ENCODE data around the gene NR3C1.

DNA sequence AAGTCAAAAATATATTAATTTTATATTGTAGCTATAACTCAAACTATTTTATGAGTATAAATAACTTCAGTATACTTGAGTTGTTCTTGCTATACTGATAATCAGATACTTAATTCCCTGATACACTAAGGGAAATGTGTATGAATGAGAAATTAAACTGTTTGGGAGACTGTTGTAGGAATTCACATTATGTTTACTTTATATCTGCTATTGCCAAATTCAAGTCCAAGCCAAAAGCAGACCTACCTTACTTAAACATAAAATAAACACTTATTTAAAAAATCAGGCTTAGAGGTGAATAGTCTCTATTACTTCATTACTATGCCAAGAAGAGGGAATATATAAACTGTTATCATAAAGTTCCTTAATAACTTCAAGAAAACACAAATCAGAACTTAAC, 13.2 kb downstream of the NR3C1 start:
- TF ChIP-seq, protein P1, sequence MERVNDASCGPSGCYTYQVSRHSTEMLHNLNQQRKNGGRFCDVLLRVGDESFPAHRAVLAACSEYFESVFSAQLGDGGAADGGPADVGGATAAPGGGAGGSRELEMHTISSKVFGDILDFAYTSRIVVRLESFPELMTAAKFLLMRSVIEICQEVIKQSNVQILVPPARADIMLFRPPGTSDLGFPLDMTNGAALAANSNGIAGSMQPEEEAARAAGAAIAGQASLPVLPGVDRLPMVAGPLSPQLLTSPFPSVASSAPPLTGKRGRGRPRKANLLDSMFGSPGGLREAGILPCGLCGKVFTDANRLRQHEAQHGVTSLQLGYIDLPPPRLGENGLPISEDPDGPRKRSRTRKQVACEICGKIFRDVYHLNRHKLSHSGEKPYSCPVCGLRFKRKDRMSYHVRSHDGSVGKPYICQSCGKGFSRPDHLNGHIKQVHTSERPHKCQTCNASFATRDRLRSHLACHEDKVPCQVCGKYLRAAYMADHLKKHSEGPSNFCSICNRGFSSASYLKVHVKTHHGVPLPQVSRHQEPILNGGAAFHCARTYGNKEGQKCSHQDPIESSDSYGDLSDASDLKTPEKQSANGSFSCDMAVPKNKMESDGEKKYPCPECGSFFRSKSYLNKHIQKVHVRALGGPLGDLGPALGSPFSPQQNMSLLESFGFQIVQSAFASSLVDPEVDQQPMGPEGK (CRISPR knock-in tag; IDR thresholded peaks at IDR 0.05; ENCODE audit: borderline replicate concordance) = no peak
- TF ChIP-seq RARB (CRISPR knock-in tag; IDR thresholded peaks at IDR 0.05) = no peak
- no peak for TF ChIP-seq ZFP30 (CRISPR knock-in tag; IDR thresholded peaks at IDR 0.05)
- TF ChIP-seq SNAI2 (CRISPR knock-in tag; IDR thresholded peaks at IDR 0.05) = no peak
- TF ChIP-seq ZNF8 (CRISPR knock-in tag; IDR thresholded peaks at IDR 0.05) = no peak
- TF ChIP-seq ZFP3 (CRISPR knock-in tag; IDR thresholded peaks at IDR 0.05) = no peak
- TF ChIP-seq, protein P2, sequence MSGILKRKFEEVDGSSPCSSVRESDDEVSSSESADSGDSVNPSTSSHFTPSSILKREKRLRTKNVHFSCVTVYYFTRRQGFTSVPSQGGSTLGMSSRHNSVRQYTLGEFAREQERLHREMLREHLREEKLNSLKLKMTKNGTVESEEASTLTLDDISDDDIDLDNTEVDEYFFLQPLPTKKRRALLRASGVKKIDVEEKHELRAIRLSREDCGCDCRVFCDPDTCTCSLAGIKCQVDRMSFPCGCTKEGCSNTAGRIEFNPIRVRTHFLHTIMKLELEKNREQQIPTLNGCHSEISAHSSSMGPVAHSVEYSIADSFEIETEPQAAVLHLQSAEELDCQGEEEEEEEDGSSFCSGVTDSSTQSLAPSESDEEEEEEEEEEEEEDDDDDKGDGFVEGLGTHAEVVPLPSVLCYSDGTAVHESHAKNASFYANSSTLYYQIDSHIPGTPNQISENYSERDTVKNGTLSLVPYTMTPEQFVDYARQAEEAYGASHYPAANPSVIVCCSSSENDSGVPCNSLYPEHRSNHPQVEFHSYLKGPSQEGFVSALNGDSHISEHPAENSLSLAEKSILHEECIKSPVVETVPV (CRISPR knock-in tag; IDR thresholded peaks at IDR 0.05) = no peak
- TF ChIP-seq ESRRG (CRISPR knock-in tag; IDR thresholded peaks at IDR 0.05) = no peak
- no peak for TF ChIP-seq OSR1 (CRISPR knock-in tag; IDR thresholded peaks at IDR 0.05)
- TF ChIP-seq, protein P3, sequence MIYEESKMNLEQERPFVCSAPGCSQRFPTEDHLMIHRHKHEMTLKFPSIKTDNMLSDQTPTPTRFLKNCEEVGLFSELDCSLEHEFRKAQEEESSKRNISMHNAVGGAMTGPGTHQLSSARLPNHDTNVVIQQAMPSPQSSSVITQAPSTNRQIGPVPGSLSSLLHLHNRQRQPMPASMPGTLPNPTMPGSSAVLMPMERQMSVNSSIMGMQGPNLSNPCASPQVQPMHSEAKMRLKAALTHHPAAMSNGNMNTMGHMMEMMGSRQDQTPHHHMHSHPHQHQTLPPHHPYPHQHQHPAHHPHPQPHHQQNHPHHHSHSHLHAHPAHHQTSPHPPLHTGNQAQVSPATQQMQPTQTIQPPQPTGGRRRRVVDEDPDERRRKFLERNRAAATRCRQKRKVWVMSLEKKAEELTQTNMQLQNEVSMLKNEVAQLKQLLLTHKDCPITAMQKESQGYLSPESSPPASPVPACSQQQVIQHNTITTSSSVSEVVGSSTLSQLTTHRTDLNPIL (CRISPR knock-in tag; IDR thresholded peaks at IDR 0.05; ENCODE audit: low read depth) = no peak
- no peak for TF ChIP-seq ARNTL (CRISPR knock-in tag; IDR thresholded peaks at IDR 0.05; ENCODE audit: borderline replicate concordance, low read depth)
- TF ChIP-seq, protein P4, sequence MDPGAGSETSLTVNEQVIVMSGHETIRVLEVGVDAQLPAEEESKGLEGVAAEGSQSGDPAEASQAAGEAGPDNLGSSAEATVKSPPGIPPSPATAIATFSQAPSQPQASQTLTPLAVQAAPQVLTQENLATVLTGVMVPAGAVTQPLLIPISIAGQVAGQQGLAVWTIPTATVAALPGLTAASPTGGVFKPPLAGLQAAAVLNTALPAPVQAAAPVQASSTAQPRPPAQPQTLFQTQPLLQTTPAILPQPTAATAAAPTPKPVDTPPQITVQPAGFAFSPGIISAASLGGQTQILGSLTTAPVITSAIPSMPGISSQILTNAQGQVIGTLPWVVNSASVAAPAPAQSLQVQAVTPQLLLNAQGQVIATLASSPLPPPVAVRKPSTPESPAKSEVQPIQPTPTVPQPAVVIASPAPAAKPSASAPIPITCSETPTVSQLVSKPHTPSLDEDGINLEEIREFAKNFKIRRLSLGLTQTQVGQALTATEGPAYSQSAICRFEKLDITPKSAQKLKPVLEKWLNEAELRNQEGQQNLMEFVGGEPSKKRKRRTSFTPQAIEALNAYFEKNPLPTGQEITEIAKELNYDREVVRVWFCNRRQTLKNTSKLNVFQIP (CRISPR knock-in tag; IDR thresholded peaks at IDR 0.05; ENCODE audit: borderline replicate concordance, low read depth) = no peak
- TF ChIP-seq ISL1 (CRISPR knock-in tag; IDR thresholded peaks at IDR 0.05) = no peak
- no peak for TF ChIP-seq ZC3H10 (CRISPR knock-in tag; IDR thresholded peaks at IDR 0.05)

All from SK-N-SH treated with all-trans-retinoic acid at 6 μM for 48 hours (cell line).